GM23248 (cell line): ENCODE data around the gene MYRIP.

ENCODE experiments used
- EZH2 ChIP-seq: fragments of 200-600 bp; sonication (generic); IDR thresholded peaks from 2 replicates; pipeline ENCODE4 v1.6.1; 2018; ENCODE audit warnings: antibody characterized with exemption, mild to moderate bottlenecking; ENCODE audit not compliant: insufficient read depth, poor library complexity, severe bottlenecking
- EZH2phosphoT487 ChIP-seq: fragments of 200-600 bp; sonication (generic); IDR thresholded peaks from 2 replicates; pipeline ENCODE4 v1.6.1; 2018; ENCODE audit warnings: antibody characterized with exemption, moderate library complexity, mild to moderate bottlenecking, low read depth; ENCODE audit not compliant: insufficient read depth

DNA sequence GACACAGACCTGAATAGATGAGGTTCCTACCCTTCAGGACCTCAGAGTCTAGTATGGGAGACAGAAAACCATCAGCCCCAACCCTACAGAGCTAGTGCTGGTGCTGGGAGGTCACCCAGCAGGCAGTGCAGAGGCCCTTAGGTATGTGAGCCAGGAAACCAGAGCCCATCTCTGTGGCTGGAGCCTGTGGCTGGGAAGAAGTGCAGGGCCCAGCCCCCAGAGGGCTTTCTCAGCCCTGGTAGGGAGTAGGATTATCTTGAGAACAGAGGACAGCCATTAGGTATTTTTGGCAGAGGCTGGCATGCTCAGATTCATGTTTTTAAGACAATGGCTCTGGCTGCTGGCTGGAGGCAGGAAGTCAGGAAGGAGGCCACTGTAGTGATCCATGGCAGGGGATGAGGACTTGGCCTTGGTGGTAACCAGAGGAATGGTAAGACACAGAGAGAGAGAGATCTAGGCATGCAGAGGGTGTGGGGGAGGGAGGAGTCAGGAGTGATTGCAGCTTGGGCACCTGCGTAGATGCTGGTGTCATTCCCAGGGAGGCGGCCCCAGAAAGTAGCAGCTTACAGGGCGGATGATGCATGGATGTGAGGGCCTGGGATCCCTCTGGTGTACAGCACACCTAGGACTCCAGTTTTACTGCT is 279.2 kb downstream of the MYRIP start:
- TF ChIP-seq EZH2phosphoT487 (no peak), EZH2 (no peak)
